ENCODE results near the gene KLHL25. TPM values are rescaled to one million over a fixed set of nuclear protein-coding genes. Genes with fewer than 3 reads are reported as not detected.

KLHL25 gene
- total RNA-seq, 1 experiment from 2014 or later = 18.4 TPM

- Mint-ChIP-seq H3K36me3 (ENCODE audit: insufficient read depth in 1 of 3, low read depth in 3 of 3) (peaks cover 16 to 52% (median 32%) of the 10 kb centered on the region in 3 experiments; a peak in 6 of 7 replicates), H3K27me3 (ENCODE audit: low read depth) (no peaks in the 10 kb centered on the region), H3K4me1 (peaks cover 10 to 11% of the 10 kb centered on the region in 2 experiments), H3K4me3 (no peak overlapping the region; a peak in 1 of 5 replicates), H3K27ac (no peak overlapping the region), H3K9me3 (no peaks in the 10 kb centered on the region)
- no peaks in the 10 kb centered on the region for H3K23me2 ChIP-seq (ENCODE audit: insufficient read length, low read depth, low read length, poor library complexity, severe bottlenecking)
- H3K56ac ChIP-seq (ENCODE audit: insufficient read length, low read depth, low read length) = no peak overlapping the region
- no peak overlapping the region for H3T11ph ChIP-seq (ENCODE audit: low read length)
- no peaks in the 10 kb centered on the region for H4K20me1 ChIP-seq (ENCODE audit: control insufficient read depth, insufficient read depth, insufficient read length)
- no peak overlapping the region for H2AFZ ChIP-seq (ENCODE audit: low read length)
- H3K79me2 ChIP-seq (ENCODE audit: insufficient read depth, low read length) = no peaks in the 10 kb centered on the region
- no peak overlapping the region for H3K27ac ChIP-seq (ENCODE audit: insufficient read length, low read depth, low read length)
- H3K4me1 ChIP-seq (ENCODE audit: insufficient read depth, low read length) = no peaks in the 10 kb centered on the region
- no peak overlapping the region for H4K8ac ChIP-seq (replicated peaks; ENCODE audit: insufficient read length, low read depth, low read length)
- H3K4ac ChIP-seq (ENCODE audit: low read depth, low read length) = no peak overlapping the region
- H3K4me2 ChIP-seq (ENCODE audit: insufficient read depth, insufficient read length, low read length) = no peak overlapping the region
- H2BK20ac ChIP-seq (ENCODE audit: low read depth, low read length, poor library complexity, severe bottlenecking) = no peak overlapping the region
- no peak for DNase-seq
- no peak overlapping the region for H2AK5ac ChIP-seq (ENCODE audit: insufficient read length, low read length)
- no peaks in the 10 kb centered on the region for H3K9me3 ChIP-seq (ENCODE audit: control insufficient read depth, low read depth, low read length)
- no CpG with 5 or more reads among the region's 21 CpGs for WGBS (ENCODE audit: extremely low coverage, insufficient read length, low lambda C conversion rate)
- no peak overlapping the region for H4K91ac ChIP-seq (ENCODE audit: insufficient read length, low read depth, low read length)
- no peak overlapping the region for H4K5ac ChIP-seq (ENCODE audit: insufficient read length, low read depth, low read length)
- H2BK120ac ChIP-seq (ENCODE audit: low read depth, low read length, poor library complexity, severe bottlenecking) = no peak overlapping the region
- TF ChIP-seq, protein P1, sequence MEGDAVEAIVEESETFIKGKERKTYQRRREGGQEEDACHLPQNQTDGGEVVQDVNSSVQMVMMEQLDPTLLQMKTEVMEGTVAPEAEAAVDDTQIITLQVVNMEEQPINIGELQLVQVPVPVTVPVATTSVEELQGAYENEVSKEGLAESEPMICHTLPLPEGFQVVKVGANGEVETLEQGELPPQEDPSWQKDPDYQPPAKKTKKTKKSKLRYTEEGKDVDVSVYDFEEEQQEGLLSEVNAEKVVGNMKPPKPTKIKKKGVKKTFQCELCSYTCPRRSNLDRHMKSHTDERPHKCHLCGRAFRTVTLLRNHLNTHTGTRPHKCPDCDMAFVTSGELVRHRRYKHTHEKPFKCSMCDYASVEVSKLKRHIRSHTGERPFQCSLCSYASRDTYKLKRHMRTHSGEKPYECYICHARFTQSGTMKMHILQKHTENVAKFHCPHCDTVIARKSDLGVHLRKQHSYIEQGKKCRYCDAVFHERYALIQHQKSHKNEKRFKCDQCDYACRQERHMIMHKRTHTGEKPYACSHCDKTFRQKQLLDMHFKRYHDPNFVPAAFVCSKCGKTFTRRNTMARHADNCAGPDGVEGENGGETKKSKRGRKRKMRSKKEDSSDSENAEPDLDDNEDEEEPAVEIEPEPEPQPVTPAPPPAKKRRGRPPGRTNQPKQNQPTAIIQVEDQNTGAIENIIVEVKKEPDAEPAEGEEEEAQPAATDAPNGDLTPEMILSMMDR (conservative IDR thresholded peaks at IDR 0.05) = no peak
- H3K9ac ChIP-seq (ENCODE audit: extremely low read depth, insufficient read length, low read length) = no peak overlapping the region
- no peak overlapping the region for H3K23ac ChIP-seq (ENCODE audit: insufficient read length, low read depth, low read length)
- no peak overlapping the region for H2BK12ac ChIP-seq (ENCODE audit: insufficient read length, low read depth, low read length)
- H3K14ac ChIP-seq (ENCODE audit: insufficient read depth, low read length) = no peak overlapping the region; the same call in 1 of the 2 replicates
- no peak overlapping the region for H3K18ac ChIP-seq (ENCODE audit: insufficient read length, low read depth, low read length)
- H3K27me3 ChIP-seq (ENCODE audit: insufficient read depth, low read length) = no peaks in the 10 kb centered on the region
- no peak overlapping the region for H2BK15ac ChIP-seq (ENCODE audit: low read depth, low read length)
- H2BK5ac ChIP-seq (ENCODE audit: insufficient read length, low read length) = no peak overlapping the region
- no peaks in the 10 kb centered on the region for H3K79me1 ChIP-seq (ENCODE audit: insufficient read depth, low read depth, low read length, poor library complexity, severe bottlenecking)
Observed at GRCh38 chr15:85758655-85758978, 36.1 kb downstream of the KLHL25 start.
